Ramos (cell line): Measurements from ENCODE around the gene ATG2A.

Experiments used
- in situ Hi-C: fragments of 300-500 bp; cut with MboI; formaldehyde crosslinking; loops from one replicate; pipeline ENCODE4 v1.14.3; 2022; ENCODE audit warnings: low sequenced_read_pairs; ENCODE audit not compliant: unreplicated experiment

The ATG2A gene

GRCh38 chr11:64925536-64926436, 8.8 kb upstream of the ATG2A start:
- in situ Hi-C loops = no loop called here

GRCh38 chr11:64924910-64925284, 7.9 kb upstream of the ATG2A start:
- in situ Hi-C loops = no loop called here

DNA sequence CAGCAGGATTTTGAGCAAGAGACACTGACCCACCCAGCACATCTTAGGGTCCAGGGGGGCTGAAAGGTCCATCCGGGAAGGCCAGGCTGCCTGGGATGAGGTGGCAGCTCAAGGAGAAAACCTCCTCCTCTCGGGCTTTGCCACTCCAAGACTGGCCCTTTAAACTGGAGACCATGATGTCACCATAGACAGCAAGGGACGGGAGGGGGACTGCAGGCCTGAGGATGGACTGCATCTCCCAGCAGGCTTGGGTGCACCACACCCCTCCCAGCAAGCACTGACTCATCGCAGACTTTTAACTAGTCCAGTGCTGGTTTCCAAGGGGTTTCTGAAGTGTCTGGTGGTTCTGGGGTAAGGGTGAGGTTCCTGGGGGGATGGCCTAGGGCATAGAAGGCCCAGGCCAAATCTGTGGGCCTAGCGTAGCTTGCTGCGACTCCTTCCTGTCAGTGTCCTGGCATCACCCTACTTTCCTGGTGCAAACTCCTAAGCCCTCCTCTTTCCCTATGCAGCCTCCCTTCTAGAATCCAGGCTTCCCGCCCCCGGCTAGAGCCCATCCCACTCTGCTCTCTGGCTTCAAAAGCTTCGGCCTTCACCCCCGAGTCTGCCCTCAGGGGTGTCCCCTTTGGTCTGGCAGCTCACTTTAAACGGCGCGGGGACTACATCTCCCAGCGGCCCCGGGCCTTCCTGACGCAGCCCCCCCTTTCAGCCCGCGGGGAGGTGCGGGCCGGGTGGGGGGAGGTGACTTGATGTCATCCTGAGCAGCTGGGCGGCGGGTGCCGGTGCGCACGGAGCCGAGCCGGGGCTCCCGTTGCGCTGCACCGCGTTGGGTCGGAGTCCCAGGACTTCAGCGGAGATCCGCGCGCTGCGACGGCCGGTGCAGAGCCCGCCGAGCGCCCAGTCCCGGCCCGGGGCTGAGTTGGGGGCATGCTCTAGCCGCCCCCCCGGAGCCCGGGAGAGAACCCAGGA, 7.2 kb upstream of the ATG2A start, which contains the start of gene PPP2R5B:
Gene PPP2R5B (plus strand): TSS at position 746 of the 966 bp plus-strand sequence. CDS start 1,046 bp downstream, outside the sequence.
- in situ Hi-C loops = no loop called here

DNA sequence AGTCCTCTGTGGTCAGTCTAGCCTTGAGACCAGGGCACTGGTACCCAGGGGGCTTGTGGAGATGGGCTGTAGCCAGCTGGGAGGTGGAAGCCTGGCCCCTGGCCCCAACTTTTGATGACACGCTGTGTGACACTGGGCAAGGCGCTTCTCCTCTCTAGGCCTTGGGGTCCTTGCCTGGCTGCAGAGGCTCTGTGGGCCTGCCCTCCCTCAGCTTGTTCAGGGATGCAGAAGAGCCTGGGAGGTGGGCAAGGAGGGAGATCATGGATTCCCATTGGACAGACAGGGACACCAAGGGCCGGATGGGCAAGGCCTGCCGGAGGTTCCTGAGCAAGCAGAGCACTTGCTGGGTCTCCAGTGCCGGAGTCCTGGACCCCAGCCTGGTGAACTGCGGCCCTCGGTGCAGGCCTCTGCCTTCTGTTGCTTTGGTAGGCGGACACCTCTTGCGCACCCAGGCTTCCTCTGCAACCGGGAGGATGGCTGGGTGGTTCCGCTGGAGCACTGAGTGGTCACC, 6.2 kb upstream of the ATG2A start:
- in situ Hi-C loops = no loop called here

DNA sequence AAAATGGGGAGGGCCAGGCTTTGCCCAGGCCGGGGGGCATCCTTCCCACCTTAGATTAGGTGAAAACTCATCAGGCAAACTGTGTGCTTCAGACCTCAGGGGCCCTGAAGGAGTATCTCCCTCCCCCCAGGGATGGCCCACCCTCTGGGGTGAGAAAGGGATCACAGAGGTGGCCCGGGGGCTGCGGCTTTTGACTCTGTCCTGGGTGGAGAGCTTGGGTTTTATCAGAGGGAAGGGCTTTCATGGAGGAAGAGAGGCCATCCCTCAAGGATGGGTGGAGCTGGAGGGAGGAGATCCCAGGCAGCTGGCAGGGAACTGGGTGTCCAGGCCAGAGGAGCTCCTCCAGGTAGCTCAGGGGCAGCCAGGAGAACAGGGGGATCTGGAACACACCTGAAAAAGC, 4.4 kb upstream of the ATG2A start:
- in situ Hi-C loops = no loop called here

DNA sequence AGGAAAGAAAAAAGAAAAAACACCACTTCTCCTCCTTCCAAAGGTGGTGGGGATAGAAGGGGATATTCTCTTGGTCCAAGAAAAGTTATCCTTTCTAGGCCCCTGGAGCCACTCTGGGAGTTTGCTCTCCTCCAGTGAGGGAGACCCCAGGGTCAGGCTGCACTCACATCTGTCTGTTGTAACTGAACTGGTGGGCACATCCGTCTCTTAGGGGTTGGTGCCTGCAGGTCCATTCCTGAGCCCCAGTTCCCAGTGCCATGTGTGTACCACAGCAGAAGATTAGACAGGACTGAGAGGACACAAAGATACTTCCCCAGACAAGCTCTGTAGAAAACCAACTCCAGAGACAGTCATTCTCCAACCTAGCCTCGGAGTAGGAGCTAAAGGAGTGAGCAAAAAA, 3.1 kb upstream of the ATG2A start:
- in situ Hi-C loops = no loop called here

DNA sequence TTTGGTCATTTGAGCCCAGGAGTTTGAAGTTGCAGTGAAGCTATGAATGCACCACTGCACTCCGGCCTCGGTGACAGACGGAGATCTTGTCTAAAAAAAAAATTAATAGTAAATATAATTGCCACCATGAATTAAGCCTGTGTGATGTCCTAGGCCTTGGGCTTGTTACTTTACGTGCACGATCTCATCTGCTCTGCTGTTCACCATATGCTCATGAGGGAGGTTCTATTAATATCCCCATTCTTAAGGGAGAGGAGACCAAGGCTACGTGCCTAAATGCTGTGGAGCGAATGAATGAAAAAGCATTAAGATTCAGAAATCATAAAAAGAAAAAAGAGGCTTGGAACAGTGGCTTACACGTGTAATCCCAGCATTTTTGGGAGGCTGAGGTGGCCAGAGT, 2.6 kb upstream of the ATG2A start:
- in situ Hi-C loops = no loop called here

GRCh38 chr11:64918017-64918416, 1.0 kb upstream of the ATG2A start:
- in situ Hi-C loops = no loop called here

DNA sequence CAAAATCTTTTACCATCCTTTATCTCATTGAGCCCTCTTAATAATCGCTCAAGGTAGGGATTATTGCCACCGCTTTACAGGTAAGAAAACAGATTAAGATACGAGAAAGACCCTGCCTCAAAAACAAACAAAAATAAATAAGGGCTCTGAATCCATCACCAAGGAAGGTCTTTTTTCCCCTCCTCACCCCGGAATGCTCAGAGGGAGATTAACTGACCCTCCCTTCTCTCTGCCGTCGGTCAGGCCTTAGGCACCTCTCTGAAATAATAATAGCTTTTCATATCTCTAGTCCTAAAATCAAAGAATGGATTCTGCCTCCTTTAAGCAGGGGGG, 620 bp upstream of the ATG2A start:
- in situ Hi-C loops = no loop called here

DNA sequence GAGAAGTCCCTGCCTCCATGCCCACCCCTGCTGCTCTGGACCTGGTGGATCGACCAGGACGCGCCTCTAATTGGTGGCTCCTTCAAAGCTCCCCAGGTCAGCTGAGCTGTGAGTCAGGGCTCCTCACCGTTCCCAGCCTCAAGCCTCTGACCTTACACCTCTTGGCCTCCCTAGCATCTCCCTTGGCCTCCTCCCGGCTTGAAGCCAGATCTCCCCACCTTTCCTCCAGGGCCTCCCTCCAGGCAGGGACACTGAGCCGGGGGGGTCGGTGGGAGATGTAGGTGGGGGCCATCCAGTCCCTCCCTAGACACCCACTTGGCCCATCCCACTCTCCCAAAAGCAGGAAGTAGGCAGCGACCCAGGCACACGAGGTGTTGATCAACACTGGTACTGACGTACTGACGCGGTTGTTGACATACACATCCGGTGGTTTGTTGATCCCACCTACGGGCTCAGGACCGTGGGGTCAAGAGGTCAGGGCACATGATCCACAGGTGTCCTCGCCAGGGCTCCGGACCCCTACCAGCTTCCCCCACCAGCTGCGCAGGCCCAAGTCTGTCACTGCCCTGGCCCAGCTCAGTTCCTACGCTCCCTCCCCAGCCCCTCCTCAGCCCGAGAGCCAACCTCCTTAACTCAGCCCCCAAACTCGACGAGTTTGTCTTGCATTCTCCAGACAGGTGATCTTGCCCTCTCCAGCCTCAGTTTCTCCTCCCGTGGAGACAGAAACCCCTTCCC, 802 bp downstream of the ATG2A start:
- in situ Hi-C loops = no loop called here

DNA sequence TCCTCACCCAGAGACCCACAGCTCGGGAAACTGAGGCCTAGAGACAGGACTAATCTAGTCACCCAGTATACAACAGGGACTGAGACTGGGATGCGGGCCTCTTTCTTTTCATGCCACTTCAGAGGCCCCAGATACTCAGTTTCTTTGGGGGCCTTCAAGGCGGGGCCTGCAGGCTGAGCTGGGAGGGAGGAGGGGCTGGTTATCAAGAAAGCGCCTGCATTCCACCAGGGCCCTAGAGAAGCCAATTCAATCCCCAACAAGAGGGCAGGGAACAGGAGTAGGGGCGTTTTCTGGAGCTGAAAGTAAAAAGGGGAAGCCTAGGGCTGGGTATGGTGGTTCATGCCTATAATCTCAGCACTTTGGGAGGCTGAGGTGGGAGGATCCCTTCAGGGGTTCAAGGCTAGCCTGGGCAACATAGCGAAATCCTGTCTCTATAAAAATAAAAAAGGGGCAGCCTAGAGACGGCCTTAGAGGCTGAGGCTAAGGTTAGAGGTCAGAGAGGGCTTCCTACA, 1.6 kb downstream of the ATG2A start:
- in situ Hi-C loops = no loop called here

DNA sequence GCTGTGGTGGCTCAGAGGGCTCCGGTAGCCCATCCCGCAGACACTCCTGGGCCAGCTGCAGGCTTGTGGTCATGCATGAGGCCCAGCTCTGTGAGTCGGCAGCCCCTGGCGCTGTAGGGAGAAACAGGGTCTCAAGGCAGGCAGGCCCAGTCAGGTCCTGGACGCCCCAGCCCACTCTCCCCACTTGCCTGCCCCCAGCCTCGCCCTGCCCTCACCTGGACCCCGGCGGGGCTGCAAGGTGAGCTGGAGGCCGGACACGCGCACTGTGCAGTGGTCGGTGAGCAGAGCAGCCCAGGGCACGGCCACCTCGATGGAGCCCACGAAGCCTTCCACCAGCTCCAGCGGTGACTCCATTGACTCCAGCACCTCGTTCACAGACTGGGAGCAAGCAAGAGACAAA, 2.9 kb downstream of the ATG2A start:
- in situ Hi-C loops = no loop called here

DNA sequence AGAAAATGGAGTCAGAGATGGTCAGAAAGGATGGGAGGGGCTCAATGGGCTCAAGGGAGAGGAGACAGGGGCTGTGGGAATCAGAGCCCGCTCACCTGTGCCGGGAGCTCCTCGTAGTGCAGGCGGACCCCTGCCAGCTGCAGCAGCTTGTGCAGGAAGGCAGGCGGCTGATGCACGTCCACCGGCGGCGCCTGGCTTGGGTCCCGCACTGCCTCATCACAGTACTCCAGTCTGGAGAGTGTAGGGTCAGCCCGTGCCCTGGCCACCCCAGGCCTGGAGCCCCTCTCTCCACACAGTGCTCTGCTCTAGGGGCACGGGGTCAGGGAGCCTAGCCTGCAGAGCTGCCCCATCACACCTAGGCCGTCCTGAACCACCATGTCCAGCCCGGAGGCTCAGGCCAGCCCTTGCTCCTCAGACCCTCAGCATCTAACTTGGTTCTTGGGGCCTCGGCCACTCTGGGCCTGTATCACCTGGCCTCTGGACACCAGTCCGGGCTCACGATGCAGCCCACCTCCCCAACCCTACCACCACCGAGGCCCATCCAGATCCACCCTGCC, 3.8 kb downstream of the ATG2A start:
- in situ Hi-C loops = no loop called here

- in situ Hi-C loops = no loop called here
Observed at GRCh38 chr11:64911689-64912088, 5.3 kb downstream of the ATG2A start.

DNA sequence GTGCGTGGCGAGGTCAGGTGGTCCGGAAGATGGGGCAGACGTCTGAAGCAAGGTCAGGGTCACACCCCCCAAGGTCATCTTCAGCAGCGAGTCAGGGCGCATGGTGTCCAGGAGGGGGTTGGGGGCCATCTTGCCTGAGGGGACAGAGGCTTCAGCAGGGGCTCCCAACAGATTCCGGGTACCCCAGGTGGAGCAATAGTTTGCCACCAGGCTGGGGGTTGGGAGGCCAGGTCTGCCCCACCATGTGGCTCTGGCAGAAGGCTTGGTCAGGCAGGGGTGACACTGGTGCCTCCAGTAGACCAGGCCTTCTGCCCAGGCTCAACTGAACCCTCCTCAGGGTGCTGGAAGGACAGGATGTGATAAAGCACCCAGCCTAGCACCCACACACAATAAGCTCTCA, 5.9 kb downstream of the ATG2A start:
- in situ Hi-C loops = no loop called here

DNA sequence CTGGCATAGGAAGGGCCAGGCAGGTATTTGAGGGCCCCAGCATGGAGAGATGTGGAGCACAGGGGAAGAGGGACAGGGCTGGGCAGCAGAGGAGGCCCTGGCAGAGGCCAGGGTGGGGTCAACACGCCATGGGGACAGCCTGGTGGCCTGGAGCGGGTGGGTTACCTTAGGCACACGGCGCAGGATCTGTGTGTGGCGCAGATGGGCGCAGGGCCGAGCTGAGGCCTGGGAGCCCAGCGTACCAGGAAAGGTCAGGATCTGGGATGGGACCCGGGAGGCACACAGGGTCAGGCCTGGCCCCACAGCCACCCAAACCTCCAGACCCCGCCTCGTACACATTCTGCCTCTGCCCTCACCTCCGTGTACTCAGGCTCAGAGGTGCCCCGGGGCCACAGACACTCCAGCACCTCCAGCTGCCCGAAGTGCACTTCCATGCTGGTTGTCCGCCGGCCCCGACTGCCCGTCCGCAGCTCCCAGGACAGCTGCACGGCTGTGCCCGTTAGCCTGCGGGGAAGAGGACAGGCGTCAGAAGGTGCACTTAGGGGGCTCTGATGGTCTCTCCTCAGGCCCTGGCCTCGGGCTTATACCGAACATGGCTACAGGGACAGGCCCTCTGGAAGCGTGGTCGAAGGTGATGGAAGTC, 6.4 kb downstream of the ATG2A start:
- in situ Hi-C loops = no loop called here

DNA sequence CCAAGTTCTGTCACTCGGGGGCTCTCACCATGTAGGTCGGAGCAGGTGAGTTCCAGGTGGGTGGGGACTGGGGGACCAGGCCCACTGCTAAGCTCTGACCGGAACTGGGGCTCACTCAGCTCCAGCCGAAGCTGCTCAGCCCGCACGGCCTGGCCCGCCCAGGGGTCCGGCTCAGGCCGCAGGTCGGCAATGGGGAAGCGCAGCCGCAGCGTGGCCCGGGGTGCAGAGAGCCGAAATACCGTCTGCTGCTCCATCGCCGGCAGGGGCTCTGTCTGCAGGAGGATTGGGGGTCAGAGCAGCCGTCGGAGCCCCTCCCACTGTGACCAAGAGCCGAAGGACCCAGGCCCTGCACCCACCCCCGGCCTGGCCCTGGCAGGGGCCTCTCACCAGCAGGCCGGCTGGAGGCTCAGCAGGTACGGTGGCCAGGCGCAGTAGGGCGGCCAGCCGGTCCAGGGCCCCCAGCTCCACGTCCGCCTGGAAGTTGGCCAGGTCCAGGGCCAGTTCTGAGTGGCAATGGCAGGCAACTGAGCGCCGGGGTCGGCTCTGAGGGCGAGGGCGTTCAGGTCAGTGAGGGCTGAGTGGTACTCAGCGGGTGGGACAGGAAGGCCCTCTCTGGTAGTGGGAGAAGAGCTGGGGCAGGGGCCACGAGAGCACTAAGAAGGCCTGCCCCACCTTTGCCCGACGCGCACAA, 7.2 kb downstream of the ATG2A start:
- in situ Hi-C loops = no loop called here

GRCh38 chr11:64908766-64909165, 8.2 kb downstream of the ATG2A start:
- in situ Hi-C loops = no loop called here

- in situ Hi-C loops = no loop called here
Observed at GRCh38 chr11:64906314-64906635, 10.7 kb downstream of the ATG2A start.
